NCI-H345 (cell line): Measurements from ENCODE around the gene JAKMIP2.
A peak's percentile ranks its signal among the peaks of the same experiment; 100 is the strongest.
"Not testable (repeated sequence)": the region's sequence is repeated elsewhere in the genome, so short reads cannot be mapped to it uniquely, and the experiment has no call there.

Source experiments
- DNase-seq: peaks from one replicate; lab custom pipeline; 2025; lab: John Stamatoyannopoulos, UW

Gene JAKMIP2

GRCh38 chr5:147648597-147648996 is 133.9 kb downstream of the JAKMIP2 start:
- DNase-seq, result no peak

GRCh38 chr5:147645197-147645596 is 137.3 kb downstream of the JAKMIP2 start:
- no peak for DNase-seq

GRCh38 chr5:147644460-147644859 is 138.1 kb downstream of the JAKMIP2 start:
- no peak for DNase-seq

DNA sequence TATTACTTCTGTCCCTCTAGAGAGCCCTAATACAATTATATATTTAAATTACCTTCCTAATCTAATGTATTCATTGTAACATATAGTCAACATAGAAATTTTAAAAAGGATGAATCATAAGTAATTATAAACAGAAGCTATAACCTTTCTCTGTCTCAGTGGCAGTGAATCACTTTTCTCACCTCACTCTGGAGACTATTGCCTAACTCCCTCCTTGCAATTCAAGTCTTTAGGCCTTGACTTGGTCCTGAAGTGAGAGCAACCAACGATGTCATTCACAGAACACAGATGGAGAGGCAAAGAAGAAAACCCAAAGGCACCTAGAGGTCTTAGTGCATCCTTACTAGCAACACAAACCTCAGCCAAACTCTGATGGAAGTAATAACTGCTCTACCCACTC is 139.4 kb downstream of the JAKMIP2 start:
- DNase-seq, result no peak

DNA sequence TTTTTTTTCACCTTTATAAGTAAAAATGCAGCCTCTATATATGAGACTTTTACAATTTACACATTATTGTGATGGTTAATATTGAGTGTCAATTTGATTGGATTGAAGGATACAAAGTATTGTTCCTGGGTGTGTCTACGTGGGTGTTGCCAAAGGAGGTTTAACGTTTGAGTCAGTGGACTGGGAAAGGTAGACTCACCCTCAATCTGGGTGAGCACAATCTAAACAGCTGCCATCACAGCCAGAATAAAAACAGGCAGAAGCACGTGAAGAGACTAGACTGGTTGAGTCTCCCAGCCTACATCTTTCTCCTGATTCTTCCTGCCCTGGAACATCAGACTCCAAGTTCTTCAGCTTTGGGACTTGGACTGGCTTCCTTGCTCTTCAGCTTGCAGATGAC is 139.9 kb downstream of the JAKMIP2 start:
- DNase-seq, result no peak

- peak; percentile 2 for DNase-seq
These were observed 143.2 kb downstream of the JAKMIP2 start for GRCh38 chr5:147639321-147639720.

DNA sequence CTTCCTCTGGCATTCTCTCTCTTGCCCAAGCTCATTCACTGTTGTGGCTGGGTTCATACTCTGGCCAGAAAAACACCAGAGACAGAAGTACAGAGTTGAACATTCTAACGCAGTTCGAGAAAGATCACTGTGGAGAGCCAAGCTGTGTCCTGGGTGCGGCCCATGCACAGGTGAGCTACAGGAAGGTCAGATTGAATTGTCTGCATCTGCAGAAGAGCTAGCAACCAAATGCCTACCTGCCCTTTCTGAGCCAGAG is 145.9 kb downstream of the JAKMIP2 start:
- no peak for DNase-seq

GRCh38 chr5:147635882-147636728 is 146.4 kb downstream of the JAKMIP2 start:
- peak; percentile 85 for DNase-seq

DNA sequence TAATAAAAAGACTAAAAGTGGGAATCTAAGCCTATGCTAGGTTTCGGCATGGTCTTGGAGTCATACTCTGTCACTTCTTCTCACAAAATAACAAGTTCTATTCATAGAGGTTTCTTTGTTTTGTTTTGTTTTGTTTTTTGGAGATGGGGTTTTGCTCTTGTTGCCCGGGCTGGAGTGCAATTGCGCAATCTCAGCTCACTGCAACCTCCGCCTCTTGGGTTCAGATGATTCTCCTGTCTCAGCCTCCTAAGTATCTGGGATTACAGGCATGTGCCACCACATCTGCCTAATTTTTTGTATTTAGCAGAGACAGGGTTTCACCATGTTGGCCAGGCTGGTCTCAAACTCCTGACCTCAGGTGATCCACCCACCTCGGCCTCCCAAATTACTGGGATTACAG is 147.1 kb downstream of the JAKMIP2 start:
- DNase-seq, result not testable (repeated sequence)

DNA sequence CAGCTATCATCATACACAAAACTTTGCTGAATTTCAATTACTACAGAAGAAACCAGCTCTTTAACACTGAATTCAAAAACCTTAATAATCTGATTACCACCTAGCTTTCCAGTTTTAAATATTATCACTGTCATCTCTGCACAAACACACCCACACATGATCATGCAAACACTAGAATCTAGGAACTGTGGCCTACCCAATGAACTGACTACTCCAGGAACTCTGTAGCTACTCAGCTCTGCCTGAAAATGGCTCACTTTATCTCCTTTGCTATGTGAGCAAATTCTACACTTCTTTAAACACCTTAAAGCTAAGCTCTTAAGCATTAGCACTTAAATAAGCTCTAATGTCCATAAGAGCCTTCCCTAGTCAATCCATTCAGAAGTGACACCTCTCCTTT is 149.4 kb downstream of the JAKMIP2 start:
- DNase-seq, result no peak

GRCh38 chr5:147631428-147632003 is 151.0 kb downstream of the JAKMIP2 start:
- DNase-seq, result no peak

DNA sequence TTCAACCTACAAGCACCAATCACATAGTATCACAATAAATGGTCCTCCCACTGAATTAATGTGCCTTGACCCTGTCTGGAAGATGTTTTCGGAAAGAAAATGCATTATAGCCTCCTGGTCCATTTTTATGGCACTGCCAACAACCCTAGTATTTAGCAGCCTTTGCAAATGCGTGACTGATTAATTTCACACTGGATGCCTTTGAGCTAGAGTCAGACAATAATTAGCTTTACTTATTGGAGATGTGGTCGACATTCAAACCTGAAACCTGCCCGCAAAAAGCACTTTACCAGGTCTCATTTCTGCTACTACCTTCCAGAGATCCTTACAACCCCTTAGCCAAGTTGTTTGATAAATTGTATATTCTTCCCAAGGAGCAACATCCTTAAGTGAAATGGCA is 153.3 kb downstream of the JAKMIP2 start:
- DNase-seq, result no peak

DNA sequence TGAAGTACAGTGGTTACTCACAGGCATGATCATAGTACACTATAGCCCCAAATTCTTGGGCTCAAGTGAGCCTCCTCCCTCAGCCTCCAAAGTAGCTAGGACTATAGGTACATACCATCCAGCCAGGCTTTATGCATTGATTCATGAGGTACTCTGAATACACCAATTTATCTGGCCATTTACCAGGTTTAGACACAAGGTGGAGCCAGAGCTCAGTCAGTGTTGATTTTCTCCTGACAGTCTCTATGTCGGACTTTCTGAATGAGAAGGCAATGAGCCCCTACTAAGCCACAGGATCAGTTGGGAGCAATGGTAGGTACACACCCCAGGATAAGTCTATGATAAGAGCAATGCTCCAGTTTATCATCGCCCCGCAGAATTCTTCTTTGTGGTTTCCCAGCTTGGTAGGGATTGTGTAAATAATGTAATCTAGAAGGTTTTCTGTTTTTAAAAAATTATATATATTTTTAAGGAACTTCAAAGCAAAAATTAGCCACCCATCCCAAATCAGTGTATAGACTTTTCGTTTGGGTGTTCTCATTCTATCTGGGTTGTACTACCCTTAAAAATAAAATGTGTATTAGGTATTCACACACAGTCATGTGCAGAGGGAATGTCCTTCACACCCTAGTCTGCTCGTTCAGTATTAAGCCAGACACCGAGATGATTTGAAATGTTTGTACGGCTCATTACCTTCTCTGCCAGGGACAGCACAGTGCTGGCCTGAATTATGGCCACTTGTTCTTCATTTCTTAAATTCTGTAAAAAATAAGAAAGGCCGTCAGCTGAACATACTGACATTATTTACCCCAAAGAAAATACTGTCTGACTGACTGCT is 154.3 kb downstream of the JAKMIP2 start:
- DNase-seq, result peak; percentile 89

DNA sequence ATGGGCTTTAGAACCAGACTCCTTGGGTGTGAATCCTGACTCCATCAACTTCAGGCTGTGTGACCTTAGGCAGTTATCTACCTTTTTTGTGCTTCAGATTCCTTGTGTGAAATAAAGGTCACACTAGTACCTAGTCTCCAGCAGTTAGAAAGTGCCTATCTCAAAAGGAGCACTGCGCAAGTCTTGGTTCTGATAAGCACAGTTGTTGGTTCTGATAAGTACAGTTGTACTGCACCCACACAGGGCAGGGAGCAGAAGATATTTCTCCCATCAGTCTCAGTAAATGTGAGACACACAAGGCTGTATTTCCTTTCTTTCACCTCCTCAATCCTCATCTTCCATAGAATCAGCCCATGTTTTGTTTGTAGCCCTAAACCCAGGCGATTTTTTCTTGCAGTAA is 156.1 kb downstream of the JAKMIP2 start:
- DNase-seq, result no peak

- DNase-seq, result no peak
These were observed 161.5 kb downstream of the JAKMIP2 start for GRCh38 chr5:147621016-147621415.

- no peak for DNase-seq
These were observed 163.1 kb downstream of the JAKMIP2 start for GRCh38 chr5:147619281-147619878.

DNA sequence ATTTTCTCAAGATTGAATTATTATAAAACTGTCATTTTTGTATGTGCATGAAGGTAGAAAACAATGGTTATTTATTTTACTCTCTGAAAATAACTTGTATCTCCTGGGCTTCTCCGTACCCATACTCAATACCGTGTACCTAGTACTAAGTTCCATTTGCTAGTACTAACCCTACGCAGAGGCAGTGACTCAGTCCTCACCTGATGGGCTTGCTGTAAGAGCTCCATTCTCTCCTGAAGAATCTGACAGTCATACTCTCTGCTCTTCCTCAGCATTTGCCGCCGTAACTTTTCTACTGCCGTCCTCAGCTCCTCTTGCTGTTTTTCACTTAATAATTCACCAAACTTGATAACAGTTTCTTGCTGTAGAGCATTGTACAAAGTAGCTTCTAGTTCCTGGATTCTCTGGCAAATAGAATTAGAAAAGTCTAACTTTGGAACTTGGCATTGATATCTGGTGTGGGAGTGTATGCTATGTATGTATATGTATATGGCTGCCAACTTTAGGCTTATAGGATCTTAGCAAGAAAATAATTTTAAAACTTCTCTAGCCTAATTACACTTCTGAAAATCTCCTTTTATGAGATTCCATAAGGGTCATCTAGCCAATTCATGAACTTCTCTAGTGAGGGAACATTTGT is 164.7 kb downstream of the JAKMIP2 start:
- no peak for DNase-seq

- no peak for DNase-seq
These were observed 165.3 kb downstream of the JAKMIP2 start for GRCh38 chr5:147617191-147617606.

DNA sequence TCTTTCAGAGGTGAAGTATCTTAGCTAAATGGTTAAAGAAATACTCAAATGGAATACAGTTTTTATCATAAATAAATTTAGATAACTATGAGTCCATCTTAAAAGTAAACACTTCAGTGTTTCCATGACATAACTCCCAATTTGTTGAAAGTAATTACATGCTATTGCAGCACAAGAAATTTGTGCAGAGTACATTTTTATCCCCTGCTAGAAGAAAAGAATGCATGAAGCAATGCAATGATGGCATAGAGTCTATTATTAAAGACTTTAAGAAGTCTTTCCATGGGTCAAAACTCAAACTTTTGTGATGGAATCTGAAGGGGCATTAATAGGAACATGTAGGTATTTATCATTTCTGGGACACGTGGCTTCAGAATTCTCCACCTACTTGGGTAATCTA is 166.1 kb downstream of the JAKMIP2 start:
- no peak for DNase-seq

DNA sequence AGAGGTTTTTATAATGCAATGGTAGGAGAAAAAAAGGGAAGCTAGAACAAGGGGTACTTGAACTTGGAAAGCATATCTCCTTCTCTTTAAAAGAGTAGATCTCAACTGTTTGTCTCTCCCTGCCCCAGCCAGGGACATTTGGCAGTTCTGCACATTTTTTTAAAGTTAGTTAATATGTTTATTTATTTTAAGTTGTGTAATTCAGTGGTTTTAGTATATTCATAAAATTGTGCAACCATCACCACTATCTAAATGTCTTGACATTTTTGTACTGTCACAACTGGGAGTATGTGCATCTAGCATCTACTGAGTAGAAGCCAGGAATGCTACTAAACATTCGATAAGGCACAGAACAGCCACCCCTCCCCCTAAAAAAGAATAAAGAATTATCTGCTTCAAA is 169.2 kb downstream of the JAKMIP2 start:
- no peak for DNase-seq

DNA sequence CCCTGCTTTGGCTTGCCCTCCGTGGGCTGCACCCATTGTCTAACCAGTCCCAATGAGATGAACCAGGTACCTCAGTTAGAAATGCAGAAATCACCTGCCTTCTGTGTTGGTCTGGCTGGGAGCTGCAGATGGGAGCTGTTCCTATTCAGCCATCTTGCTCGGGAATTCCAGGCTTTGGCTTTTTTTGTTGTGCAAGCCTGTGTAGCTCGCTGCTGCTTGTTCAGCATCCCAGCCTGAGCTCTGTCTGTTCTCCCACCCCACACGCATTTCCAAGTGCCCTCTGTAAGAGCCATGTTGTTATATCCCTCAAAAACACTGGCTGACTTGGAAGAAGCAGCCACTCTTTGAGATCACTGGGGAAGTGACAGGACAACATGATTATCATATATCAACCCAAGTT is 171.0 kb downstream of the JAKMIP2 start:
- DNase-seq, result no peak

DNA sequence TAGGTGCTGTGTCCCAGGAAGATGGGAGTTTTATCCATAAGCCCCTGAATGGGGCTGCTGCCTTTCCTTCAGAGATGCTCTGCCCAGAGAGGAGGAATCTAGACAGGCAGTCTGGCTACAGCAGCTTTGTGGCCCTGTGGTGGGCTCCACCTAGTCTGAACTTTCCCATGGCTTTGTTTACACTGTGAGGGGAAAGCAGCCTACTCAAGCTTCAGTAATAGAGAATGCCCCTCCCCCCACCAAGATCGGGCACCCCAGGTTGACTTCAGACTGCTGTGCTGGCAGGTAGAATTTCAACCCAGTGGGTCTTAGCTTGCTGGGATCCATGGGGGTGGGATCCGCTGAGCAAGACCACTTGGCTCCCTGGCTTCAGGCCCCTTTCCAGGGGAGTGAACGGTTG is 171.7 kb downstream of the JAKMIP2 start:
- DNase-seq, result no peak
